GM08714 (cell line): Measurements from ENCODE around the gene IGDCC3.

Source experiments
- H3K4me3 ChIP-seq: fragments of 200-500 bp; sonication (Bioruptor generic); 2 replicates; pipeline ENCODE4 v1.5.1; 2014; ENCODE audit warnings: mild to moderate bottlenecking, low read length, inconsistent platforms
- ZNF274 ChIP-seq: IDR thresholded peaks from 2 replicates; pipeline ENCODE4 v1.6.1; 2012; ENCODE audit warnings: mild to moderate bottlenecking, low read depth, low read length

Gene IGDCC3

DNA sequence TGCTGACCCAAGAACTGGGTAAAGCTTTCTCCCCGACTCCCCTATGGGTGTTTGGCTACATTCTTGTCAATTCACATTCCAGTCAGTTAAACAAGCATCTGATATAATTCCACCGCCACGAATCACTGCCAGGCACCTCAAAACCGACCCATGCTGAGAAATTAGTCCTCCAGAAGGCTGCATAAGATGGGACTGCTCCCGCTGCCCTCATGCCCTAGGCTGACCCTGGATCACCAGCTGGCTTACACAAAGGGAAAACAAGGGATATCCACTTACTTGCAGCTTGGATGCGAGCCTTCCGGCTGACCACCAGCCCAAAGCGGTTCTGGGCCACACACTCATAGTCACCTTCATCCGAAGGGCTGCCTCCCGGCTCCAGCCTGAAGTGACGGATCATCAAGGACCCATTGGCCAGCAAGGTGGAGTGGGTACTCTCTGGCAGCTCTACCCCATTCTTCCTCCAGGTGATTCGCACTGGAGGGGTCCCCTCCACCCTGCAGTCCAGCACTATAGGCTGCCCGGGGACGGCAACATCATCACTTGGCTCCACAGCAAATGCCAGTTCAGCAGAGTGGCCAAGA lies 2.9 kb downstream of the IGDCC3 start:
- no peak overlapping the region for H3K4me3 ChIP-seq
- TF ChIP-seq ZNF274 = no peak

DNA sequence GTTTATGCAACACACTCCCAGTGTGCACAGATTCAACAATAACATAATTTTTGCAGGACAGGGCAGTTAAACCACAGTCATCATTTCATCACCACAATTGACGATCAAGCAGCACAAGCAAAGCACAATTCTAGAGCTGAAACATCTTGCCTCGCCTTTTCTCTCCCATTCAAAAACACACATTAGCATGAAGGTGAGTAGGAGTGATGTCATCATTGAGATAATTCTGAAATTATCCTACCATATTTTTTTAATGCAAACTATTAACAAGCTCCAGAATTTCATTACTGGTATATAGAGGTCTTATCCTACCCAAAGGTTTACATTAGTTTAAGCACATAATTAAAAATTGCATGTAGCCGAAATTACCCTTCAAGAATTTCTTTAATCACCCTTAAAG lies 3.5 kb downstream of the IGDCC3 start:
- H3K4me3 ChIP-seq = no peak overlapping the region
- no peak for TF ChIP-seq ZNF274

DNA sequence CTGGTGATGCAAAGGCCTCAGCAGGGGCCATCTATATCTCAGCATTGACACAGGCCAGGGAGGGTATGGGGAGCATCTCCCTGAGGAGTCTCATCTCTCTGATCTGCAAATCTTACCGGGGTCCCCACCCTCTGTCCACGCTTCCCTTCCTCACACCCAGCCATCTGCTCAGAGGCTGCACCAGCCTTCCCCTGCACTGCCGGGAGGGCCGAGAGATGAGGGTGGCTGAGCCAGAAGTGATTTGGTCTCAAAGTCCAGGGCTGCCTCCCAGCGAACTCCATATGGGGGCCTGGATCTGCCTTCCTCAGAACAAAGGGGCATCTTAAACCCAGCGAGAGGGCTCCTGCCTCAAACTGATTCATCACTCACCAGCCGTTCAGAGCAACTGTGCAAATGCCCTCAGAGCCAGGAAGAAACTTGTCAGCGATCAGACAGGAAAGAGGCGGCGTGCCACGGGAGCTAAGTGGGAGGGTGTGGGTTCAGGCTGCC lies 4.6 kb downstream of the IGDCC3 start:
- TF ChIP-seq ZNF274 = no peak
- no peak overlapping the region for H3K4me3 ChIP-seq

DNA sequence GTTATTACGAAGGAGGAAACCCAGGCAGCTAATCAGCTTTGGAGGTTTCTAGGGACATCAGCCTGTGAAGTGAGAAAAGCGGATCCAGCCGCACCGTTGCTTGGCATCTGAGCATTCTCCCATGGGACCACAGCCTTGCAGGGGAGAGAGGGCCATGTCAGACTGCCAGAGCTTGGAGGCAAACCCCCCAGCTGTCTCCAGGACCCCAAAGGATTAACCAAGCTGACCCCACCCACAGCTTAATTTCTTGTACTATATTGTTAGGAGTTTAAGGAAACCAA lies 5.1 kb downstream of the IGDCC3 start:
- no peak for TF ChIP-seq ZNF274
- H3K4me3 ChIP-seq = no peak overlapping the region

DNA sequence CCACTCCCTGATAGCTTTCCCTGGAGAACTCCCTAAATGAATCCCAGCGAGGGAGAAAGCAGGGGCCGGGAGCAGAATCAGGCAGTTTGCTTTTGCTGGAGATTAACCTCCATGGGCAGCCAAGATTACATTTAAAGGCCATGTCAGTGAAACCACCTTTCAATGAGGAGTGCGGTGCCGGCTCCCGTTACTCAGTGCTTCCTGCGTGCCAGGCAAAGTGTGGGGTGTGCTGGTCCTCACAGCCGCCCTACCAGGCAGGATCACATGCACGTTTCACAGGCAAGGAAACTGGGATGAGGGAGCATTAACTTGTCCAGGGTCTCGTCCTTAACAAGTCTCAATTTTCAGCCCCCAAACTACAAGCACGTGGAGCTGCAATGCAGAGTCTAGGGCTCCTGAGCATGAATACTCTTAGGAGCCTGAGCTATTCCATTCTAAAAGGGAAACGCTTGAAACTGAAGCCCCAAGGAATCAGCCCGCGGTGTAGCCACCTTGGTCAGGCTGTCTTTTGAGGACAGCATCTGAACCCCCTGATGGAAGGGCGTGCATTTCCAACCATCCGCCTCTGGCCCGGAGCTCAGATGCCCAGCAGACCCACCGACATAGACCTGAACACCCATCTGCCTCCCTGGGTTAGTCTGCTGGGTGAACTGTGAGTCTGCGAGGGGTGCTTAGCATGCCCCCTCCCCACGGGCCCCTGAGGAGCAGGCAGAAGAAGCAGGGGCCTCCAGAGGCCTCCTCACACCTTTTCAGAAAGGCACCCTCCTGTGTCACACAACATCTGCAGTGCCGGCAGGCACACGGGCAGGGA lies 5.6 kb downstream of the IGDCC3 start:
- no peak overlapping the region for H3K4me3 ChIP-seq
- no peak for TF ChIP-seq ZNF274

DNA sequence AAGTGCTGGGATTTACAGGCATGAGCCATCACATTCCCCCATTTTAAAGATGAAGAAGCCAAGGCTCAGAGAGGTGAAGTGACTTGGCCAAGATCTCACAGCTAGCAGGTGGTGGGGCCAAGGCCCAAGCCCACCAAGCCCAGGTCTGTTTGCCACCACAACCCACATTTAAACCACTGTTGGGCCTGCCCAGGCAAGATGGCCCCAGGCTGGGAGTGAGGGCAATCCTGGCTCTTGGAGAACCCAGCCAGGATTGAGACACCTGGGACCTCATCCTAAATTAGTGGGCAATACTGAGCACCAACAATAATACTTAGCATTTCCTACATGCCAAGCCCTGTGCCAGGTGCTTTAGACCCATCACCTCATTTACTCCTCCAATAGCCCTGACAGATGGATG lies 6.9 kb downstream of the IGDCC3 start:
- no peak overlapping the region for H3K4me3 ChIP-seq
- no peak for TF ChIP-seq ZNF274

DNA sequence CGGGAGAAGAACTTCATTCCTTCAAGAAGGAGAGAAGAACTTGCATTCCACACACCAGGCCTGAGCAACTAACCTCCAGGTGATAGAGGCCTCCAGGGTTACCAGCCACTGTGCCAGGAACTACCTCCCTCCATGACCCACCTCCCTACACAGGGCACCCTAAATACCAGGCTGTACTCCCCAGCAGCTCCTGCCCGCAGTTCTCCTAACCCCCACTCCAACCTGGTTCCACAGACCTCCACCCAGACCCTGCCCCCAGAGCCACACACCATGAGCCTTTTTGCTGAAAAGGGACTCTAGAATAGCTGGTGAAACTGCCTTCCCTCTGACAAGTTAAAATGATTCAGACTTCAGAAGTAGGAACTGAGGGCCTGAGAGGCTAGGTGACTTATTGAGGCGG lies 8.2 kb downstream of the IGDCC3 start:
- TF ChIP-seq ZNF274 = no peak

DNA sequence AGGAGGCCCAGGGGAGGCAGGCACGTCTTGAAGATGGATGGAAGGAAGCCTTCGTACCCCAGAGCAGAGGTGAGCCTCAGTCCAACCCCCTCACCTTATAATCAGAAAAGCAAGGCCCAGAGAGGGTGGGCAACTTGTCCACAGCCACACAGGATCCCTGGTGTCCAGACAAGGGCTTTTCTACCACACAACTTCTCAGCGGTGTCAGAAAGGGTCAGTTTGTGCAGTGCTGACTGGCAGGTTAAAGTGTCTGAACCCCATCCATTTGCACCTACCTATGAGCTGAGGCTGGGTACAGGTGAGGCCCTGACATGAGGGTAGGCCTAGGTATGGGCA lies 8.6 kb downstream of the IGDCC3 start:
- no peak overlapping the region for H3K4me3 ChIP-seq
- TF ChIP-seq ZNF274 = no peak

More for the DNA sequence above, 8.2 kb downstream of the IGDCC3 start:
- H3K4me3 ChIP-seq = no peak overlapping the region

DNA sequence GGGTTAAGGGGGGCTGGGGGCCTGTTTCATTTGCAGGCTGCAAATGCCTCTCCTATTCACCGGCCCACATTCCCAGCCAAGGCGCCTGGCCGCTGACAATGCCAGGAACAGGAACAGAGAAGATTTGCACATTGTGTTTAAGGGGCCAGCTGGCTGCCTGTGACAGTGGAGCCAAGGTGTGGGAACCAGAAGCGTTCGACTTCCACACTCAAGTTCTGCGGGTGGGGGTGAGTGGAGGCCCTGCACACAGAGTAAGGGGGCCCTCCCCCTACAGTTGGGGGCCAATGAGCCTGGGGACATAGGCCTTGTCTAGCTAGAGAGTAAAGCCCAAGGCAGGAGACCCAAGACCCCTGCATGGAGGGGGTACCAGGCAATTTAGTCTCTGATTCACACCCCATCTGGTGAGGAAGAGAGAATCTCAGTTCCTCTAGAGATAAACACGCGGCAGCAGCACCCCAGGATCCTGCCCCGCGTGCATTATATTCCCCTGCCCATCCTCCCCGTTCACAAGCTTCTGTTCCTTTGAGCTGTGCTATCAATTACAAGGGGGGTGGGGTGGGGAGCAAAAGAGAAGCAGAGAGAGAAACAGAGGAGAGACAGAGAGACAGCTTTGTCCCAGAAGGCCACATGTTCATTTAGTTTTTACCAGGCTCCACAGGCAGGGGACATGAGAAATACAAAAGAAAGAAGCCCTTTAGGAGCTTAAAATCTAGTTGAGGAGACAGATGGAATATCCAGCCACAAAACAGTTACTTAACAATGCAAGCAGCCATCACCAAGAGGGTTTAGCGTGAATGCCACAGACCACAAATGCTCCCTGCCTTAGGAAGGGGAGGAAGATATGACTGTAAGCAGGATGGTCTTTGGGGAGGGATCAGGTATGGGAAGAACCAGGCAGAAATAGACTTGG lies 9.2 kb downstream of the IGDCC3 start:
- TF ChIP-seq ZNF274 = no peak
- H3K4me3 ChIP-seq = no peak overlapping the region

DNA sequence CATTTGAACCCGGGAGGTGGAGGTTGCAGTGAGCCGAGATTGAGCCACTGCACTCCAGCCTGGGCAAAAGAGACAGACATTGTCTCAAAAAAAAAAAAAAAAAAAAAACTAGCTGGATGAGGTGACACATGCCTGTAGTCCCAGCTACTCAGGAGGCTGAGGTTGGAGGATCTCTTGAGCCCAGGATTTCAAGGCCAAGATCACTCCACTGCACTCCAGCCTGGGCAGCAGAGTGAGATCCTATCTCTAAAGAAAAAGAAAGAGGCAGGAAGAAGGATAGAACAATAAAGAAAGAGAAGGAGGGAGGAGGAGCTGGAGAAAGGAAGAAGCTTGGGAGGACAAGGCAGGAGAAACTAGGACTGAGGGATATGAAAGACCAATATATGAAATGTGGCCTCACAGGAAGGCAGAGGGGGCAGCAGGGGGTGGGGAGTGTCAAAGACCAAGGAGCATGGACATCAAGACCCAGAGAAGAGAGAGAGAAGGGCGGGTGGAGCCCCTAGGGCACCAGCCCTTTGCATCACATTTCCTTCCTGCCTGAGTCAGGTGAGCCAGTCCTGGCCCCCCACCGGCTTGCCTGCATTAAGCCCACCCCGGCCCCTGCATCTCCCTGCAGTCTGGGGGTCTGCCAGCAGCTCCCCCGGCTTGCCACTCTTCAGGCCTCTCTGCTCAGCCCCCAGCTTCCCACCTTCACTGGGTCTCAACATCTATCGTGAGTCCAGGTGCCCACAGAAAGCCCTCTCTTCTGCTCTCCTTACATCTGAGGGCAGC lies 11.5 kb downstream of the IGDCC3 start:
- no peak overlapping the region for H3K4me3 ChIP-seq
- TF ChIP-seq ZNF274 = no peak

DNA sequence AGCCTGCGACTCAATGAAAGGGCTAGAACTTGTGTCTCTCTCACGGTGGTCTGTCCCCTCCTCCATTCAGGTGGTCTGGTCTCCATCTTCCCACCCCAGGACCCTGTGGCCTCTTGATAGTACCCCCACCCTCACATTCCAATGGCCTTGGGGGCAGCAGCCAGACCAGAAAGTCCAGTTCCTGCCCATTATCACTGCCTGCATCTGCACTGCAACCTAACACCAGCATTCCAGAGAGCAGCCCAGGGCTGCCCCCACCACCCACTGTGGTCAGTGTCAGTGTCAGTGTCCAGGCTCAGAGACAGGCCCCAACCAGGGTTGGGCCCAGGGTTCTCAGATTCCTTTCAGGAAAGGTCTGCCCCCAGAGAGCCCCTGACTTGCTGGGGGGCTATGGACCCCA lies 12.6 kb downstream of the IGDCC3 start:
- H3K4me3 ChIP-seq = no peak overlapping the region
- TF ChIP-seq ZNF274 = no peak

DNA sequence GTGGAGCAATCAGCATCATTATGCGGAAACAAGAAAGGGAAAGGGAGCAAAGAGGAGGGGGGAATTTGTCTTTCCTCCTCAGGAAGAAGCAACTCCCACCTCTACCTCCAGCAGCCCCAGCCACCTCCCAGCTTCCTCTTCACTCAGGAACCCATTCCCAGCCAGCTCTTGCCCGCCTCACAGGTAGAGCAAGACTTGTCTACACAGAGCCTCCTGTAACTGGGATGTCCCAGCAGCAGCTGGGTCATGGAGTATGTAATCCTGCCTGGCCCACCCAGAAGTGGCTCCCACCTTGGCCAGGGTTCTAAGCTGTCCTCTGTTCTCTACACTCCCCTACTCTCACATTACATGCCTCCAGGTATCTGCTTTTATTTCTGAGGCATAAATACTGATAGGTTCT lies 14.0 kb downstream of the IGDCC3 start:
- TF ChIP-seq ZNF274 = no peak
- H3K4me3 ChIP-seq = no peak overlapping the region

DNA sequence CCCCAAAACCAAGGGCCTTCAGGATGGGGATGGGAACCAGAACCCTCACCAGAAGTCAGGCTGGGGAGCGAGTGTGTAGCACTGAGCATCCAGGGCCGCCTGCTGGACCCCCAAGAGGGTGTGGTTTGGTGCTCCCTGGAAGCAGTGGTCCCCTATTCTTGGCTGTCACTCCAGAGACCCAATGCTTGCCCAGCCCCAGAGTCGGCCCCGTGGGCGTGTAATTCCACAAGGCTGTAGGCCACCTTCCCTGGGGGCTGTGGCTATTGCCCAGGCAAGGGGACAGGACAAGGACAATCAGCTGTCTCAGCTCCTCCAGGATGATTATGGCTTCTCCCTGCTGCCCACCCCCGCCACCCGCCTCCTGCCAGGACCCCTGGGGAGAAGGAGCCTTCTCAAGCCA lies 14.5 kb downstream of the IGDCC3 start:
- no peak overlapping the region for H3K4me3 ChIP-seq
- TF ChIP-seq ZNF274 = no peak

DNA sequence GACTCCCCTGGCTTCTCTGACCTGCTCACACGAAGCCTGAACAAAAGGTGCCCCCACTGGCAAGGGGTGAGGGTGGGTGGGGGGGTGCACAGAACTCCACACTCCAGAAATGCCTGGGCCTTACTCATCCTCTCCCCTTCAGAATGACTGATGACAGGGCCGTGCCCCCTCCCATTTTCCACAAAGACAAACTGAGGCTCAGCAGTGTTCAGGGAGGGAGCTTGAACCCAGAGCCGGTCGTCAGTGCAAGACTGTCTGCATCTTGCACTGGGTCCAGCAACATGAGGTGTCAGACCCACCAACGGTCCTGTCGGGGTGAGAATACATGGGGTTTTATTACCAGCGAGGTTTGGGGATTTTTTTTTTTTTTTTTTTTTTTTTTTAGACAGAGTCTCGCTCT lies 15.3 kb downstream of the IGDCC3 start:
- no peak for TF ChIP-seq ZNF274
- H3K4me3 ChIP-seq = no peak overlapping the region
